OCI-LY7 (cell line): ENCODE measurements around the gene SATB2. TPM values are rescaled to one million over a fixed set of nuclear protein-coding genes. Genes with fewer than 3 reads are reported as not detected.

Experiments
- BruUV-seq: library from RNA; stranded (reverse); fragments of 400-500 nt; replicated peaks from 2 replicates; lab custom pipeline; 2021; lab: Mats Ljungman, UMichigan
- CTCF ChIA-PET: fragments of 300-600 bp; sonication (Branson Sonifier 250); formaldehyde crosslinking; loops from one replicate; lab custom pipeline; 2022; ENCODE audit warnings: antibody characterized with exemption; ENCODE audit not compliant: unreplicated experiment; lab: Charles Lee
- POLR2A ChIA-PET: fragments of 300-600 bp; sonication (Branson Sonifier 250); formaldehyde crosslinking; loops from one replicate; lab custom pipeline; 2022; ENCODE audit warnings: antibody characterized with exemption; lab: Charles Lee
- DNase-seq: peaks from one replicate; pipeline ENCODE4 v3.0.0-alpha.2; 2015; ENCODE audit warnings: low spot score
- H2AFZ ChIP-seq: fragments of 200-600 bp; sonication (generic), shearing (Covaris generic); 2 replicates; pipeline ENCODE4 v1.6.1; 2014; ENCODE audit warnings: mild to moderate bottlenecking, antibody characterized with exemption, low read length, moderate library complexity
- H3K27ac ChIP-seq: fragments of 200-600 bp; sonication (generic); 2 replicates; pipeline ENCODE4 v1.5.1; 2014; ENCODE audit warnings: mixed run types, low read depth, mild to moderate bottlenecking, moderate library complexity, low read length, inconsistent platforms; ENCODE audit not compliant: poor library complexity, severe bottlenecking
- H3K36me3 ChIP-seq: fragments of 200-600 bp; sonication (generic); 2 replicates; pipeline ENCODE4 v1.6.1; 2014; ENCODE audit warnings: mild to moderate bottlenecking, antibody characterized with exemption, low read length, moderate library complexity, mixed read lengths; ENCODE audit not compliant: insufficient read depth
- H3K4me1 ChIP-seq: fragments of 200-600 bp; sonication (generic); 2 replicates; pipeline ENCODE4 v1.5.1; 2014; ENCODE audit warnings: mild to moderate bottlenecking, low read length; ENCODE audit not compliant: insufficient read depth, poor library complexity, severe bottlenecking
- H3K4me2 ChIP-seq: fragments of 200-600 bp; sonication (generic); 2 replicates; pipeline ENCODE4 v1.6.1; 2014; ENCODE audit warnings: mild to moderate bottlenecking, low read length
- H3K4me3 ChIP-seq: fragments of 200-600 bp; sonication (generic); 2 replicates; pipeline ENCODE4 v1.5.1; 2014; ENCODE audit warnings: mild to moderate bottlenecking, low read depth, low read length; ENCODE audit not compliant: poor library complexity, severe bottlenecking
- H3K79me2 ChIP-seq: fragments of 200-600 bp; sonication (generic); 2 replicates; pipeline ENCODE4 v1.6.1; 2016; ENCODE audit warnings: low read depth, mild to moderate bottlenecking, low read length, moderate library complexity, mixed read lengths; ENCODE audit not compliant: insufficient read depth
- H3K9me2 ChIP-seq: fragments of 200-600 bp; sonication (generic); 2 replicates; pipeline ENCODE4 v1.6.1; 2016; ENCODE audit warnings: mild to moderate bottlenecking, low read length, mixed read lengths; ENCODE audit not compliant: insufficient read depth
- H3K9me3 ChIP-seq: fragments of 200-600 bp; sonication (generic); 2 replicates; pipeline ENCODE4 v1.6.1; 2014; ENCODE audit warnings: mild to moderate bottlenecking, mixed run types, low read length, mixed read lengths
- H4K20me1 ChIP-seq: fragments of 200-600 bp; sonication (generic); 2 replicates; pipeline ENCODE4 v1.6.1; 2014; ENCODE audit warnings: mild to moderate bottlenecking, antibody characterized with exemption, low read length, moderate library complexity, mixed read lengths; ENCODE audit not compliant: insufficient read depth
- EZH2phosphoT487 ChIP-seq: fragments of 200-600 bp; sonication (generic); IDR thresholded peaks from 2 replicates; pipeline ENCODE4 v1.6.1; 2018; ENCODE audit warnings: low read depth, borderline replicate concordance, mild to moderate bottlenecking, mixed run types, antibody characterized with exemption, low read length, moderate library complexity, mixed read lengths
- intact Hi-C: fragments of 100-400 bp; cut with micrococcal nuclease; formaldehyde crosslinking; loops from one replicate; pipeline ENCODE4 v1.10.0; 2022; ENCODE audit not compliant: unreplicated experiment
- total RNA-seq, 2 experiments: library from RNA; depleted of rRNA in 1 of 2; stranded (reverse); fragments of >200 nt in 1 of 2; shearing (Covaris generic) in 1 of 2; gene quantifications; 2 replicates each; pipeline ENCODE4 v1.2.3, GENCODE V29; 2014 to 2022
- TF ChIP-seq, protein P1 (sequence below): fragments of 200-600 bp; sonication (generic); conservative IDR thresholded peaks from 2 replicates; pipeline ENCODE4 v1.5.1; 2014; ENCODE audit warnings: mild to moderate bottlenecking, antibody characterized with exemption, low read length, moderate library complexity, mixed read lengths

The SATB2 gene
- total RNA-seq, 2 experiments from 2014 or later, result 15.9 to 30.7 TPM

DNA sequence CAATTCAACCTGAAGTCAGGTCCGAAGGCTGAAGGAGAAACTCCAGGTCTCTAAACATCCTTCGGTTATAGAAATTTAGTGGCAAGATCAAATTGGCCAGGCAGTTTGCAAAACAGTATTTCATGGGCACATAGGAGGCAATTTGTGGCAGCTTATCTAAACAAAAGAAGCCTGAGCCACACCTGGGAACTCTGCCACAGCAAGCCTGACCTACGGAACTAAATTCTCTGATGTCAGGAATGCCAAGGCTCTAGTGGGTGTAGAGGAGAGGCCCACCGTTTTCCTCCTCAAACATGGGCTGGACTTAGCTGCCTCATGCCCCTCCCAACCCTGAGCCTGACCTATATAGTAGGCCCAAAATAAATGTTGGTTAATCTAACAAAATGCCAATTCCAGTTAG, 16.0 kb downstream of the SATB2 start:
- no peak overlapping the region for H3K4me2 ChIP-seq
- TF ChIP-seq EZH2phosphoT487, result no peak
- TF ChIP-seq, protein P1, sequence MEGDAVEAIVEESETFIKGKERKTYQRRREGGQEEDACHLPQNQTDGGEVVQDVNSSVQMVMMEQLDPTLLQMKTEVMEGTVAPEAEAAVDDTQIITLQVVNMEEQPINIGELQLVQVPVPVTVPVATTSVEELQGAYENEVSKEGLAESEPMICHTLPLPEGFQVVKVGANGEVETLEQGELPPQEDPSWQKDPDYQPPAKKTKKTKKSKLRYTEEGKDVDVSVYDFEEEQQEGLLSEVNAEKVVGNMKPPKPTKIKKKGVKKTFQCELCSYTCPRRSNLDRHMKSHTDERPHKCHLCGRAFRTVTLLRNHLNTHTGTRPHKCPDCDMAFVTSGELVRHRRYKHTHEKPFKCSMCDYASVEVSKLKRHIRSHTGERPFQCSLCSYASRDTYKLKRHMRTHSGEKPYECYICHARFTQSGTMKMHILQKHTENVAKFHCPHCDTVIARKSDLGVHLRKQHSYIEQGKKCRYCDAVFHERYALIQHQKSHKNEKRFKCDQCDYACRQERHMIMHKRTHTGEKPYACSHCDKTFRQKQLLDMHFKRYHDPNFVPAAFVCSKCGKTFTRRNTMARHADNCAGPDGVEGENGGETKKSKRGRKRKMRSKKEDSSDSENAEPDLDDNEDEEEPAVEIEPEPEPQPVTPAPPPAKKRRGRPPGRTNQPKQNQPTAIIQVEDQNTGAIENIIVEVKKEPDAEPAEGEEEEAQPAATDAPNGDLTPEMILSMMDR, result no peak
- no TSS peak for BruUV-seq
- POLR2A ChIA-PET, result no interaction called here
- CTCF ChIA-PET, result no interaction called here
- H3K9me2 ChIP-seq, result no peaks in the 10 kb centered on the region
- no peak for DNase-seq
- intact Hi-C loops, result no loop called here
- peaks cover 16% of the 10 kb centered on the region; the same call in 1 of the 2 replicates for H3K79me2 ChIP-seq
- no peaks in the 10 kb centered on the region for H4K20me1 ChIP-seq
- no peak overlapping the region for H3K4me3 ChIP-seq
- H3K9me3 ChIP-seq, result no peaks in the 10 kb centered on the region
- no peaks in the 10 kb centered on the region for H3K4me1 ChIP-seq
- H2AFZ ChIP-seq, result no peak overlapping the region
- no peak overlapping the region for H3K27ac ChIP-seq
- H3K36me3 ChIP-seq, result peaks cover 67% of the 10 kb centered on the region

- H3K4me1 ChIP-seq, result no peaks in the 10 kb centered on the region
- no peak overlapping the region for H3K4me2 ChIP-seq
- no peak for DNase-seq
- H3K4me3 ChIP-seq, result no peak overlapping the region
- ChIA-PET POLR2A (no interaction called here), CTCF (no interaction called here)
- peaks cover 68% of the 10 kb centered on the region for H3K36me3 ChIP-seq
- intact Hi-C loops, result no loop called here
- peaks cover 16% of the 10 kb centered on the region; the same call in 1 of the 2 replicates for H3K79me2 ChIP-seq
- H3K9me3 ChIP-seq, result no peaks in the 10 kb centered on the region
- TF ChIP-seq, protein P1, result no peak
- TF ChIP-seq EZH2phosphoT487, result no peak
- H3K9me2 ChIP-seq, result no peaks in the 10 kb centered on the region
- H3K27ac ChIP-seq, result no peak overlapping the region
- no TSS peak for BruUV-seq
- no peaks in the 10 kb centered on the region for H4K20me1 ChIP-seq
- no peak overlapping the region for H2AFZ ChIP-seq
These were observed 17.6 kb downstream of the SATB2 start for GRCh38 chr2:199440118-199440517.

- intact Hi-C loops, result no loop called here
- no peak for DNase-seq
- H2AFZ ChIP-seq, result no peak overlapping the region
- ChIA-PET CTCF (no interaction called here), POLR2A (interaction anchor here (0.6 kb wide), 1 partner anchor 44 kb away, joined by 3 read pairs; no protein-coding TSS in a partner anchor)
- H3K4me3 ChIP-seq, result no peak overlapping the region
- H3K27ac ChIP-seq, result no peak overlapping the region
- H3K4me2 ChIP-seq, result no peak overlapping the region
- H3K36me3 ChIP-seq, result peaks cover 65% of the 10 kb centered on the region
- H3K4me1 ChIP-seq, result no peaks in the 10 kb centered on the region
- no TSS peak for BruUV-seq
- no peaks in the 10 kb centered on the region for H4K20me1 ChIP-seq
- no peak for TF ChIP-seq EZH2phosphoT487
- TF ChIP-seq, protein P1, result no peak
- H3K79me2 ChIP-seq, result peaks cover 16% of the 10 kb centered on the region; the same call in 1 of the 2 replicates
- no peaks in the 10 kb centered on the region for H3K9me2 ChIP-seq
- H3K9me3 ChIP-seq, result no peaks in the 10 kb centered on the region
These were observed 18.2 kb downstream of the SATB2 start for GRCh38 chr2:199439542-199439941.
